ENCODE data around the gene SCGB1D1. TPM values are rescaled to one million over a fixed set of nuclear protein-coding genes. Genes with fewer than 3 reads are reported as not detected.

SCGB1D1 gene
- total and polyA plus RNA-seq, 2 of the 8 experiments (the other 6 are each of a cell fraction or from before 2014, with no cell fraction given): not detected

- Histone ChIP-seq H2AK5ac (ENCODE audit: low read depth, low read length) (no peak overlapping the region), H3K23ac (ENCODE audit: insufficient read length) (no peak overlapping the region), H2BK120ac (replicated peaks; ENCODE audit: low read depth, low read length) (no peak overlapping the region), H2BK15ac (ENCODE audit: low read length) (no peak overlapping the region), H3K9me3 (ENCODE audit: insufficient read depth in 2 of 2, low read depth in 1 of 2, low read length in 1 of 2) (no peaks in the 10 kb centered on the region), H3K27ac (ENCODE audit: low read depth, low read length) (no peak overlapping the region), H3K4me3 (ENCODE audit: extremely low read depth in 1 of 4, insufficient read depth in 2 of 4, low read depth in 3 of 4, low read length in 4 of 4) (no peak overlapping the region), H2BK5ac (ENCODE audit: low read depth, low read length) (no peak overlapping the region), H3K4me2 (ENCODE audit: insufficient read depth in 1 of 2, low read depth in 2 of 2, low read length in 2 of 2) (no peak overlapping the region), H3K23me2 (ENCODE audit: low read depth, low read length) (no peaks in the 10 kb centered on the region), H3K18ac (ENCODE audit: extremely low read depth, low read length) (no peak overlapping the region), H4K91ac (replicated peaks; ENCODE audit: insufficient read length, low read length) (no peak overlapping the region), H3K9ac (replicated peaks in 1 of 4; ENCODE audit: extremely low read depth in 1 of 4, low read depth in 3 of 4, low read length in 3 of 4) (no peak overlapping the region), H3K27me3 (replicated peaks in 1 of 4; ENCODE audit: control insufficient read depth in 3 of 4, extremely low read depth in 1 of 4, insufficient read depth in 3 of 4, low read length in 3 of 4) (no peaks in the 10 kb centered on the region), H3K56ac (replicated peaks; ENCODE audit: insufficient read length, low read depth, low read length) (no peak overlapping the region), H2AFZ (ENCODE audit: low read length) (no peak overlapping the region), H4K8ac (ENCODE audit: extremely low read depth, insufficient read depth, low read length) (no peak overlapping the region), H2BK20ac (ENCODE audit: low read length) (no peak overlapping the region), H3K4ac (replicated peaks; ENCODE audit: insufficient read length, low read depth, low read length) (no peak overlapping the region), H4K20me1 (replicated peaks in 1 of 2; ENCODE audit: control insufficient read depth in 1 of 2, insufficient read depth in 2 of 2, low read length in 2 of 2) (no peaks in the 10 kb centered on the region), H3K79me2 (ENCODE audit: control insufficient read depth in 1 of 2, insufficient read depth in 2 of 2, low read length in 2 of 2) (no peaks in the 10 kb centered on the region), H3K36me3 (ENCODE audit: control insufficient read depth in 2 of 4, insufficient read depth in 4 of 4, low read length in 3 of 4) (no peaks in the 10 kb centered on the region), H3K4me1 (replicated peaks in 1 of 4; ENCODE audit: control insufficient read depth in 3 of 4, insufficient read depth in 4 of 4, low read length in 3 of 4) (no peaks in the 10 kb centered on the region), H3K79me1 (ENCODE audit: low read depth, low read length) (no peaks in the 10 kb centered on the region), H4K5ac (ENCODE audit: insufficient read length, low read depth, low read length) (no peak overlapping the region), H3K14ac (ENCODE audit: insufficient read length) (no peak overlapping the region), H2BK12ac (ENCODE audit: low read depth, low read length) (no peak overlapping the region)
- no peak for DNase-seq (ENCODE audit: low read depth in 1 of 2, low spot score in 2 of 2)
- ChIA-PET POLR2A (ENCODE audit: partially characterized antibody) (no interaction called here), CTCF (ENCODE audit: partially characterized antibody) (interaction anchor here (1.2 kb wide), 1 partner anchor 21 kb away, joined by 4 read pairs; no protein-coding TSS in a partner anchor)
- 72% methylated on average over 8 of the region's 8 CpGs; no CpG with 5 or more reads in 1 of the 2 experiments for WGBS, 2 experiments (ENCODE audit: extremely low coverage in 1 of 2, insufficient coverage in 1 of 2, insufficient read length in 1 of 2, insufficient replicate concordance in 2 of 2, low coverage in 1 of 2, low lambda C conversion rate in 2 of 2, missing lambda C conversion rate in 1 of 2)
- TF ChIP-seq TCF12 (IDR thresholded peaks at IDR 0.05; ENCODE audit: low read depth, low read length): no peak
- no peak for TF ChIP-seq YY1 (IDR thresholded peaks at IDR 0.05; ENCODE audit: low read depth, low read length)
- TF ChIP-seq RXRA (IDR thresholded peaks at IDR 0.05; ENCODE audit: insufficient read depth, low read depth, low read length): no peak
- TF ChIP-seq SP2 (IDR thresholded peaks at IDR 0.05; ENCODE audit: low read length): no peak
- no peak for TF ChIP-seq JUN (IDR thresholded peaks at IDR 0.05; ENCODE audit: low read depth, low read length)
- no peak for TF ChIP-seq SRF (IDR thresholded peaks at IDR 0.05; ENCODE audit: low read depth, low read length)
- no peak for TF ChIP-seq HDAC2 (IDR thresholded peaks at IDR 0.05; ENCODE audit: borderline replicate concordance in 1 of 2, low read depth in 2 of 2, low read length in 2 of 2)
- no peak for TF ChIP-seq MAFK (IDR thresholded peaks at IDR 0.05; ENCODE audit: low read depth, low read length)
- no peak for FAIRE-seq
These were observed 7.7 kb upstream of the SCGB1D1 start for GRCh38 chr11:62182147-62182891.

Data from H1 (cell line).